DMS79 (cell line): ENCODE results near the gene ISCU.

ENCODE experiments used
- DNase-seq: peaks from one replicate; lab custom pipeline; 2025; lab: John Stamatoyannopoulos, UW

Gene ISCU

GRCh38 chr12:108603743-108604142, 41.3 kb downstream of the ISCU start:
- DNase-seq = no peak

DNA sequence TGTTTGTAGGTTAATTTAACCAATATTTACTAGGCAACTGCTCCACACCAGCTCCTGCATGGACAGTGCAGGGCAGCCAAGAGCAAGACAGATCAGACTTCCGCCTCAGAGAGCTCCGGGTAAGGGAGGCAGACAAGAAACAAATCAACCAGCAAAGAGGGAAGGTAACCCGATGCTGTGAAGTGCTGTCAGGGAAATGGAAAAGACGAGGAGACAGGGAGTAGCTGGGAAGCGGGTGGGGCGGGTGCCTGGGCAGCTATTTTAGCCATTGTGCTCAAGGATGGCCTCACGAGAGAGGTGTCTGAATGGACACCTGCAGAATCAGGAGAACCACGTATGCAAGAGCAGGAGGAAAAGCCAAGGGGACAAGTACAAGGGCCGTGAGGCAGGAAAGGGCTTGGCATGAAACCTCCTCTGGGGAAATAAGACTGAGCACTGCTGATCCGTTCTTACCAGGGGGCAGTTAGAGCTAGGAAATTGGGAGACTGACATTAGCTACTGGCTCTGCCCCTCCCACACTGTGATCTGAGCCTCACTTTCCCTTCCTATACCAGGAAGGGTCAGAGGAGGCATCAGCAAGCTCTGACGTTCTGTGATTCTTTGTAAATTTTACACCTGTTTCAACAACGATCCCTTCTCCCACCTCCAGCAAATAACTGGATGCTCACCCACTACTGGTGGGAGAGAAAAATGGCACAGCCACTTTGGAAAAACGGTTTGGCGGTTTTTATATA, 42.0 kb downstream of the ISCU start:
- DNase-seq = no peak

DNA sequence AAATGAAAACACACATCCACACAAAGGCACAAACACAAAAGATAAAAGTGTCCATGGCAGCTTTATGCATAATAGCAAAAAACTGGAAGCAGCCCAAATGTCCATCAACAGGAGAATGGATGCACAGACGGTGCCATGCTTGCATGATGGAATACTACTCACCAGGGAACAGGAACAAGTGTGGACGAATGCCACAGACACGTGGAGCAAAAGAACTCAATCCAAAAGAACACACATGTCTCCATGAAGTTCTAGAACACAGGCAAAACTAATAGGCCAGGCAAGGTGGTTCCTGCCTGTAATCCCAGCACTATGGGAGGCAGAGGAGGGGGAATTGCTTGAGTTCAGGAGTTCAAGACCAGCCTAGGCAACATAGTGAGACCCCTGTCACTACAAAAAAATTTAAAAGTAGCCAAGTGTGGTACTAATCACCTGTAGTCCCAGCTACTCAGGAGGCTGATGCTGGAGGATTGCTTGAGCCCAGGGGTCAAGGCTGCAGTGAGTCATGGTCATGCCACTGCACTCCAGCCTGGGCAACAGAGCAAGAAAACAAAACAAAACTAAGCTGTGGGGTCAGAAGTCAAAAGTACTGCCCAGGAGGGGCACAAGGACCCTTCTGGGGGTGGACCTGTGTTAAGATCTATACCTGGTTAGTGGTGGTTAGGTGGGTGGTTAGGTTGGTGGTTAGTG, 42.7 kb downstream of the ISCU start:
- DNase-seq = no peak

DNA sequence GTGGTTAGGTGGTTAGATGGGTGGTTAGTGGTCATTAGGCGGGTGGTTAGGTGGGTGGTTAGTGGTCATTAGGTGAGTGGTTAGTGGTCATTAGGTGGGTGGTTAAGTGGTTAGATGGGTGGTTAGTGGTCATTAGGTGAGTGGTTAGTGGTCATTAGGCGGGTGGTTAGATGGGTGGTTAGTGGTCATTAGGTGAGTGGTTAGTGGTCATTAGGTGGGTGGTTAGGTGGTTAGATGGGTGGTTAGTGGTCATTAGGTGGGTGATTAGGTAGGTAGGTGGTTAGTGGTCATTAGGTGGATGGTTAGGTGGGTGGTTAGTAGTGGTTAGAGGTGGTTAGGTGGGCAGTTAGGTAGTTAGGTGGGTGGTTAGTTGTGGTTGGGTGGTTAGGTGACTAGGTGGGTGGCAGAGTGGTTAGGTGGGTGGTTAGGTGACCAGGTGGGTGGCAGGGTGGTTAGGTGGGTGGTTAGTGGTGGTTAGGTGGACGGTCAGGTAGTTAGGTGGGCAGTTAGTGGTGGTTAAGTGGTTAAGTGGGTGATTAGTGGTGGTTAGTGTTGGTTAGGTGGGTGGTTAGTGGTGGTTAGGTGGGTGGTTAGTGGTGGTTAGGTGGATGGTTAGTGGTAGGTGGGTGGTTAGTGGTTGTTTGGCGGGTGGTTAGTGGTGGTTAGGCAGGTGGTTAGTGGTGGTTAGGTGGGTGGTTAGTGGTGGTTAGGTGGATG, 43.5 kb downstream of the ISCU start:
- DNase-seq = no peak

DNA sequence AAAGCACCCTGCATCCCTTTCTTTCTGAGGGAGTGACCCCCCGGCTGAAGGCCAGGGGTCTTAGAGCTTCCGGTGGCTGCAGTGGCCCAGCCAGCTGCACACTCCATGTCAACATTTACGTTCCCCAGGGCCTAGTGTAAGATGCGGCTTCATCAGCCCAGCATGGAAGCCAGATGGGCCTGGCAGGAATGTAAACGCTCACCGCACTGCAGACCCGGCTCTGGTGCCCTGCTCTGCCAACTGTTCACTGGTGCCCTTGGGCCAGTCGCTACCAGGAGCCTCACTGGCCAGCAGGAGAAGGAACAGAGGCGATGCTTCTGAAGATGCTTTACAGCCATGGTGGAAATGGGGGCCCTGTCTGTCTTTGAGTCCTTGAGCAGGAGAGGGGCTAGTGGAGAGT, 44.1 kb downstream of the ISCU start:
- DNase-seq = no peak

DNA sequence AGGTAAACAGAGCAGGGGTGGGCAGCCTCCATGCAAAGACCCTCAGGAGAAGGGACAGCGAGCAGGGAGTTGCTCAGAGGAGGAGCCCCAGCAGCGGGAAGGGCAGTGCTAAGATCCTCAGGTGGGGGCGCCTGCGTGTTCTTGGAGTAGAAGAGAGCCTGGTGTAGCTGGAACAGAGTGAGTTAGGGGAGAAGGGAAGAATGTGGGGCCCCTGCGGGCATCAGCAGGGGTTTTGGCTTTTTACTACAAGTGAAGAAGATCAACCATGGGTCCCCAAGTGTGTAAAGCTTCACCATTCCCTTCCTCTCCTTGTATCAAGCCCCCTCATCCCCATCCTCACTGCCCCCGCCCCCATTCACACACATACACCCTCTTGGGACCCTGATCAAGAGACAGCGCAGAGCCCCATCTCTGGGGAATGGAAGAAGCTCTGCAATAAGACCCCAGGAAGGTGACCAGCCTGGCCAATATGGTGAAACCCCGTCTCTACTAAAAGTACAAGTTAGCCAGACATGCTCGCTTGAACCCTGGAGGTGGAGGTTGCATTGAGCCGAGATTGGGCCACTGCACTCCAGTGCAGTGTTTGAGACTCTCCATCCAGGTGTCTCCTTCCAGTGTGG, 45.7 kb downstream of the ISCU start:
- DNase-seq = no peak

DNA sequence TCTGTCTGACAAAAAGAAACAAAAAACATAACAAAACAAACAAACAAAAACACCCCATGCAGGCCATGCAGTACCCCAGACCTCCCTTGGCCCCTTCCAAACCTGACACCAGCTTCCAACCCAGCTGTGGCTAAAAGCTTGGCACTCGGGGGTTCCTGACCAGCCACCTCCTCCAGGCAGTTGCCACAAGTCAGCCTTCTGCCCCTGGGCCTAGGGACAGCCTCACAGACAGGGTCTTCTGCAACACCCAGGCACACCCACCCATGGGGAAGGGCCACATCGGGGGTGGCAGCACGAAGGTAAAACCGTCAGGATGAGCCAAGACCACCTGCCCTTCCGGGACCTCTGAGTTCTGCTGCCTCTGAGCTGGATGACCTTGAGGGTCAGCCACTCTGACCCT, 46.2 kb downstream of the ISCU start:
- DNase-seq = no peak

GRCh38 chr12:108609537-108610335, 47.3 kb downstream of the ISCU start:
- no peak for DNase-seq

DNA sequence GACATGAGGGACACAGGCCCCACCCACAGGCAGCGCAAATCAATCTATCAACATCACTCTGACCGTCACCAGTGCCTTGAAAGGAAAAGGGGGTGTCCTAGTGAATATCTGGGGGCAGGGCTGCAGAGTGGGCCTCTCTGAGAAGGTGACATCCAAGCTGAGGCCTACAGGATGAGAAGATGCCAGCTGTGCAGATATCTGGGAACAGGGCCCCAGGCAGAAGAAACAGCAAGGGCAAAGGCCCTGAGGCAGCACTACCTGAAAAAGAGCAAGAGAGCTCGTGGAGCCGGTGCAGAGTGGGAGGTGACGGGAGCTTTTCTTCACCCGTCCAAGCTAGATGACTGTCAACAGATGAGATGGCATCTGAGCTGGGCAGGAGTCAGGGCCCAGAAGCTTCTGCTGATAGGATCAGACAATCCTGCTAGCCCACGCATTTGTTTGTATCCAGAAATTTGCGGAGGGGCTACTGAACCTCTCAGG, 48.0 kb downstream of the ISCU start:
- DNase-seq = no peak

GRCh38 chr12:108610856-108611605, 48.6 kb downstream of the ISCU start:
- no peak for DNase-seq

DNA sequence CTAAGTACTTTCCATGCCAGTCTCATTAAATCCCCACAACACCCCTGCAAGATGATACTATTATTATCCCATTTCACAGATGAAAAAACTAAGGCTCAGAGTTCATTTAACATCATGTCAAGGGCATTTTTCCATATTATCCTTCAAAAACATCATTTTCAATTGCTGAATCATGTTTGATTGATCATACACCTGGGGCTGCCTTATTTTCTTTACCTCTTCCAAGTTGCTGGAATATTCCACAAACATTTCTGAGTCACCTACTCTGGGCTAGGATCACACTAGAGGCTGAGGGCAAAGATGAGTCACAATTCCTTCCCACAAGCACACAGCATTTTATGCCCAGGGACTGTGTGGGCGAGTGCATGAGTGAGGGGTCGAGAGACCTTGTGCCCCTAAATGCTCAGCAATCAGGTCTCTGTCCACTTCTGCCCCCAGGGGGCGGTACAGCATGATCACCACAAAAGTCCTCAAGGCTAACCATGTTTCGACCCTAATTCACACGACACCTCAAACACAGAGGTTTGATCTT, 49.6 kb downstream of the ISCU start:
- no peak for DNase-seq

- DNase-seq = no peak
Observed at GRCh38 chr12:108612788-108613282, 50.4 kb downstream of the ISCU start.

GRCh38 chr12:108613548-108613947, 51.2 kb downstream of the ISCU start:
- DNase-seq = no peak

DNA sequence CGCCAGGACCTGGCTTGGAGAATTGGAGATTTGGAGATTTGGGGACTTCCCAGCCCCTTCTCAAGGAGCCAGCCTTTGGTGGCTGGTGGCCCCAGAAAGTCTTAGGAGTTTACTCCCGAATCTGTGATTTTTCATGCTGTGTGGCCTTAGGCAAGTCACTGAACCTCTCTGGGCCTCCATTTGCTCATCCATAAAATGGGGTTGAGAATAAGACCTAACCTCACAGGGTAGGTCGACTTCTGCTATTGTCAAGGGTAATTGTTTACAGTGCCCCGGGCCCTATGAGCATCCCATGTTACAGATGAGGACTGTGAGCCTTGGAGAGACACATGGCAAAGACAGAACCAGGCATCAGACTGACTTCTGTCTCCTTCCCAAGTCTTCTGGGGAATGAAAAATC, 51.6 kb downstream of the ISCU start:
- DNase-seq = no peak

DNA sequence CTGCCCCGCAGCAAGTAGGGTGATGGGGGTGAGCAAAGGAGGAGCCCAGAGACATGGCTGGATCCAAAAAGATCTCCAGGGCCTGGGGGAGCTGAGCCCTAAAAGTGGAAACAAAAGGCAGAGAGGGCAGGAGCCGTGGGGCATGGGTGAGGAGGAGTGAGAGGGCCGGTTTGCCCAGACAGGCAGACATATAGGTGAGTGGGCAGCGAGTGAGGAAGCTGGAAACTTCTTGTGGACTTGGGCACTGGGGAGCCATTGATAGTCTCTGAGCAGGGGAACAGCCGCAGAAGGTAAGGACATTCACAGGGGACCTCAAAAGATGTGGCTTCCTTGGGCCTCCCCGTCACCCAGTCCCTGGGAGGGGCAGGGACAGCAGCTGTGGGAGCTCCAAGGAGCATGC, 52.2 kb downstream of the ISCU start:
- DNase-seq = no peak

- DNase-seq = no peak
Observed at GRCh38 chr12:108615918-108616317, 53.5 kb downstream of the ISCU start.

DNA sequence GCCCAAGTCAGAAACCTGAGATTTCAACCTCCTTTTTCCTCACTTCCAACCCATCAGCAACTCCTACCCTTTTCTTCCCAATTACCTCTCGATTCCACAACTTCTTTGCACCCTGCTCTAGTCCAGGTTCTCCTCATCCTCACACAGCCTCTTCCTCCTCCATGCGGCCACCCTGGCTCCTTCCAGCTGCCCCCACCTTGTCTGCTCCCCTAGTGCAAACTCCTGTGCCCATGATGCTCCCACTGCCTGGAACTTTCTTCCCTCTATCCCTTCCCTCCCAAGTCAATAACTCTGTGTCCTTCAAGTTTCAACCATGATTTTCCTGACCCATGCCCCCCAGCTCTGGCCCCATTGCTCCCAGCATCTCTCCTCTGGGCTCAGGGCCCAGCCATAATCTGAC, 54.0 kb downstream of the ISCU start:
- DNase-seq = no peak

GRCh38 chr12:108616941-108617858, 54.8 kb downstream of the ISCU start:
- DNase-seq = no peak
